ENCODE results near the gene RASGRF2. TPM values are rescaled to one million over a fixed set of nuclear protein-coding genes. Genes with fewer than 3 reads are reported as not detected.

Gene RASGRF2
- total RNA-seq, 1 donor from 2014 or later, result 2.5 TPM

DNA sequence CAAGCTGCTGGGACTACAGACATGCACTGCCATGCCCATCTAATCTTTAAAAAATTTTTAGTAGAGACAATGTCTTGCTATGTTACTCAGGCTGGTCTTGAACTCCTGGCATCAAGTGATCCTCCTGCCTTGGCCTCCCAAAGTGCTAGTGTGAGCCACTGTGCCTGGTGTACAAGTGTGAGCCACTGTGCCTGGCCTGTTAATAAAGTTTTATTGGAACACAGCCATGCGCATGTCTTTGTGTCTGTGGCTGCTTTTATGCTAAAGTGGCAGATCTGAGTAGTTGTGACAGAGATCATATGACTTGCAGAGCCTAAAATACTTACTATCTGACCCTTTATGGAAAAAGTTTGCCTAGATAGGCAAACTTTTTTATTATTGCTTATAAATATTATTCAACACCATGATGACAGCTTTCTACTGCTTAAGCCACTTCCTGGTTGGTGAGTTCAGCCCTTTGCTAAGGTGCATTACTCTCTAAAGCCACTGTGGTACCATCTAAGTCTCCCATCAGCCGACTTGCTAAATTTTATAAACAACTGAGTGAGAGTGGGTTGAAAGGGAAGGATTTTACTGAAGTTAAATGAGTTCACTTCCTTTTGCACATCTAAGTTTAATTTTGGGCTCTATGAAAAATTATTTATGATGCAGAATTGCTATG, 133.5 kb downstream of the RASGRF2 start:
- Mint-ChIP-seq H3K27ac (ENCODE audit: unreplicated experiment) (no peak overlapping the region), H3K36me3 (ENCODE audit: low read depth, unreplicated experiment) (no peaks in the 10 kb centered on the region), H3K4me1 (ENCODE audit: unreplicated experiment) (no peaks in the 10 kb centered on the region), H3K4me3 (ENCODE audit: unreplicated experiment) (no peak overlapping the region), H3K9me3 (ENCODE audit: unreplicated experiment) (no peaks in the 10 kb centered on the region), H3K27me3 (ENCODE audit: unreplicated experiment) (no peaks in the 10 kb centered on the region)
- no peak for DNase-seq (ENCODE audit: low spot score)
- TF ChIP-seq, protein P1, sequence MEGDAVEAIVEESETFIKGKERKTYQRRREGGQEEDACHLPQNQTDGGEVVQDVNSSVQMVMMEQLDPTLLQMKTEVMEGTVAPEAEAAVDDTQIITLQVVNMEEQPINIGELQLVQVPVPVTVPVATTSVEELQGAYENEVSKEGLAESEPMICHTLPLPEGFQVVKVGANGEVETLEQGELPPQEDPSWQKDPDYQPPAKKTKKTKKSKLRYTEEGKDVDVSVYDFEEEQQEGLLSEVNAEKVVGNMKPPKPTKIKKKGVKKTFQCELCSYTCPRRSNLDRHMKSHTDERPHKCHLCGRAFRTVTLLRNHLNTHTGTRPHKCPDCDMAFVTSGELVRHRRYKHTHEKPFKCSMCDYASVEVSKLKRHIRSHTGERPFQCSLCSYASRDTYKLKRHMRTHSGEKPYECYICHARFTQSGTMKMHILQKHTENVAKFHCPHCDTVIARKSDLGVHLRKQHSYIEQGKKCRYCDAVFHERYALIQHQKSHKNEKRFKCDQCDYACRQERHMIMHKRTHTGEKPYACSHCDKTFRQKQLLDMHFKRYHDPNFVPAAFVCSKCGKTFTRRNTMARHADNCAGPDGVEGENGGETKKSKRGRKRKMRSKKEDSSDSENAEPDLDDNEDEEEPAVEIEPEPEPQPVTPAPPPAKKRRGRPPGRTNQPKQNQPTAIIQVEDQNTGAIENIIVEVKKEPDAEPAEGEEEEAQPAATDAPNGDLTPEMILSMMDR (IDR thresholded peaks at IDR 0.05; ENCODE audit: unreplicated experiment), result no peak

DNA sequence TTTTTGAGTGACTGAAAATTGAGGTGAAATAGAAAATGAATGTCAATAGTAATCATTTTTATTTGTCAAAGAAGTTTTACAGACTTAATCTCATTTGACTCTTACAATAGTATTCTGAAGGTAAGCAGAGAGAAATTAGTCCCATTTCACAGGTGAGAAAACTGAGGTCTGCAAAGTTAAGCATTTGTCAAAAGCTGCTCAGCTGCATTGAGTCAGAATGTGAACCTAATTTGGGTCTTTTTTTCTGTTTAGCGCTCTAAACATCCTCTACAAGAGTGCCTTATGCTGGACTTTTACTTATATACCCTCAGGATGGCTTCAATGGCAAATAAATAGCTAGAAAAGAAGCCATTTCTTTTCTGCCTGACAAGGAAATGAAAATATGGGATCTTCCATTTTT, 135.7 kb downstream of the RASGRF2 start:
- DNase-seq (ENCODE audit: low spot score), result no peak
- H3K27ac Mint-ChIP-seq (ENCODE audit: unreplicated experiment), result no peak overlapping the region
- H3K27me3 Mint-ChIP-seq (ENCODE audit: unreplicated experiment), result no peaks in the 10 kb centered on the region
- no peaks in the 10 kb centered on the region for H3K36me3 Mint-ChIP-seq (ENCODE audit: low read depth, unreplicated experiment)
- no peaks in the 10 kb centered on the region for H3K9me3 Mint-ChIP-seq (ENCODE audit: unreplicated experiment)
- no peak overlapping the region for H3K4me3 Mint-ChIP-seq (ENCODE audit: unreplicated experiment)
- TF ChIP-seq, protein P1 (IDR thresholded peaks at IDR 0.05; ENCODE audit: unreplicated experiment), result no peak
- H3K4me1 Mint-ChIP-seq (ENCODE audit: unreplicated experiment), result no peaks in the 10 kb centered on the region

DNA sequence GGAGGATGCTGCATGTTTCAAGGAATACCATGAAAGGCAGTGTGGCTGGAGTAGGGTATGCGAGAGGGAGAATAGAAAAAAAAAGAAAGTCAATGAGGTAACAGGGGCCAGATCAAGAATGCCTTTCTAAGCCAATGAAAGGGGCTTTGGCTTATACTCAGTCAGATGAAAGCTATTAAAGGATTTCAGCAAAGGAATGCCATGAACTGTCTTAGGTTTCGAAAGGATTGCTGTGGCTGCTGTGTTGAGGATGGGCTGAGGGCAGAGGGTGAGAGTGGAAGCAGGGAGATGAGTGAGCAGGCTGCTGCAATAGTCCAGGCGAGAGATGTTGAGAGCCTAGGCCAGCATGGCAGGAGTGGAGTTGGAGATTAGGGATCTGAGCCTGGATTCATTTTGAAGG, 137.6 kb downstream of the RASGRF2 start:
- no peaks in the 10 kb centered on the region for H3K36me3 Mint-ChIP-seq (ENCODE audit: low read depth, unreplicated experiment)
- H3K4me1 Mint-ChIP-seq (ENCODE audit: unreplicated experiment), result no peaks in the 10 kb centered on the region
- no peaks in the 10 kb centered on the region for H3K9me3 Mint-ChIP-seq (ENCODE audit: unreplicated experiment)

DNA sequence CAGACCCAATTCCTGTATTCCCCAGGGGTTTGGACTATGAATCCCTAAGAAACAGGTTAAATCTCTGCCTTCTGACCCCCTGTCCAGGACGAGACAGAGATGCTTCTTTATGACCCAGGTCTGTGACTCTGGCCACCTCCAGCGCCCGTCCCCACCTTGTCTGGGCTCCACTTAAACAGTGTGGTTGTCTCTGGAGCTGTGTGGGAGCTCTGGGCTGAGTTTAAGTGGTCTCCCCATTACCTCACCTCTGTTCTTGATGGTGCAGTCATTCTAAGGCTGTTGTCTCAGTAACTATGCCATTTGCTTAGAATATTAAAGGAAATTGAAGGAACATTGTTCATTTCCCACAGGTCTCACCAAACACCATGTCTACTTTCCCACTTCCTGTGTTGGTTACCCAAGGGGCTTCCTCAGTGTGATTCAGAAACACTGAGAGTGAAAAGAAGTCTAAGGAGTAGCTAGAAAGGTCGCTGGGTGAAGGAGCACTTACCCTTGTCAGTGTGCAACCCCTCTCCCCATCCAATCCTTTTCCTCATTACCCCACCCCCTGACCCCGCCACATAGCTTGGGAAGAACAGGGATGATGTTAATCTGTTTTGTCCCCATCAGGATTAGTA, 145.2 kb downstream of the RASGRF2 start:
- peaks cover 13% of the 10 kb centered on the region for H3K4me1 Mint-ChIP-seq (ENCODE audit: unreplicated experiment)
- DNase-seq (ENCODE audit: low spot score), result no peak
- no peaks in the 10 kb centered on the region for H3K36me3 Mint-ChIP-seq (ENCODE audit: low read depth, unreplicated experiment)
- TF ChIP-seq, protein P1 (IDR thresholded peaks at IDR 0.05; ENCODE audit: unreplicated experiment), result no peak
- no peak overlapping the region for H3K27ac Mint-ChIP-seq (ENCODE audit: unreplicated experiment)
- H3K4me3 Mint-ChIP-seq (ENCODE audit: unreplicated experiment), result no peak overlapping the region
- peaks cover 4% of the 10 kb centered on the region for H3K27me3 Mint-ChIP-seq (ENCODE audit: unreplicated experiment)
- no peaks in the 10 kb centered on the region for H3K9me3 Mint-ChIP-seq (ENCODE audit: unreplicated experiment)

More for the DNA sequence above, 137.6 kb downstream of the RASGRF2 start:
- Mint-ChIP-seq H3K4me3 (ENCODE audit: unreplicated experiment) (no peak overlapping the region), H3K27ac (ENCODE audit: unreplicated experiment) (no peak overlapping the region), H3K27me3 (ENCODE audit: unreplicated experiment) (no peaks in the 10 kb centered on the region)
- DNase-seq (ENCODE audit: low spot score), result no peak
- TF ChIP-seq, protein P1 (IDR thresholded peaks at IDR 0.05; ENCODE audit: unreplicated experiment), result no peak

DNA sequence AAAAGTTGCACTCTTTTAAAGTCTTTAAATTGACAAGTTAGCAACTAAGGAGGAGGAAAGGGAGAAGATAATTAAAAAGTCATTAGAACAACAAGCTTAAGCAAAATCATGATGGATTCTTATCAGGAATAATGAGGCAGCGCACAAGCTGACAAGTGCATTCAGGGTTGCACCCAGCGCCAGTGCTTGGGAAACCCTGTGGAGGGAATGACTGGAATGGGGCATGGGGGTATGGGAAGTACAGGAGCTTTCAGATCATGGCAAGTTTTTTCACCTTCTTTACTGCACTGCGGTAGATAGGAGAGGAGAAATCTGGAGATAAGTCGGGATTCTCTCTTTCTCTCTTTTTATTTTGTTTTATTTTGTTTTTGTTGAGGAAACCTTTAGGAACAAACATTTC, 155.1 kb downstream of the RASGRF2 start:
- no peak for DNase-seq (ENCODE audit: low spot score)
- no peaks in the 10 kb centered on the region for H3K9me3 Mint-ChIP-seq (ENCODE audit: unreplicated experiment)
- H3K27ac Mint-ChIP-seq (ENCODE audit: unreplicated experiment), result no peak overlapping the region
- TF ChIP-seq, protein P1 (IDR thresholded peaks at IDR 0.05; ENCODE audit: unreplicated experiment), result no peak
- no peak overlapping the region for H3K4me3 Mint-ChIP-seq (ENCODE audit: unreplicated experiment)
- peaks cover 3% of the 10 kb centered on the region for H3K36me3 Mint-ChIP-seq (ENCODE audit: low read depth, unreplicated experiment)
- H3K27me3 Mint-ChIP-seq (ENCODE audit: unreplicated experiment), result peaks cover 1% of the 10 kb centered on the region
- H3K4me1 Mint-ChIP-seq (ENCODE audit: unreplicated experiment), result no peaks in the 10 kb centered on the region
